GM12878 (cell line): ENCODE results near the gene CCDC170. TPM values are rescaled to one million over a fixed set of nuclear protein-coding genes. Genes with fewer than 3 reads are reported as not detected.

Experiments used
- ATAC-seq: fragments of 200-7000 bp; cut with Tn5 transposase; 3 replicates; pipeline ENCODE4 v1.9.1; 2020; ENCODE audit warnings: mild to moderate bottlenecking, moderate library complexity
- BruUV-seq: library from RNA; stranded (reverse); fragments of 400-500 nt; replicated peaks from 2 replicates; lab custom pipeline; 2021; lab: Mats Ljungman, UMichigan
- CTCF ChIA-PET: fragments of 300-600 bp; sonication (Branson Sonifier 250); formaldehyde crosslinking; extraction: SDS; loops from one replicate; lab custom pipeline; 2021; ENCODE audit warnings: inconsistent platforms; lab: Yijun Ruan, JAX
- POLR2A ChIA-PET: fragments of 350-600 bp; formaldehyde crosslinking; extraction: SDS; loops from one replicate; lab custom pipeline; 2021; ENCODE audit warnings: inconsistent platforms; lab: Charles Lee
- RAD21 ChIA-PET: fragments of 300-600 bp; sonication (Branson Sonifier 250); formaldehyde crosslinking; loops from one replicate; lab custom pipeline; 2023; ENCODE audit warnings: antibody characterized with exemption; ENCODE audit not compliant: unreplicated experiment; lab: Charles Lee
- SMC1A ChIA-PET: fragments of 300-600 bp; sonication (Branson Sonifier 250); formaldehyde crosslinking; loops from one replicate; lab custom pipeline; 2023; ENCODE audit not compliant: unreplicated experiment, uncharacterized antibody; lab: Charles Lee
- DNase-seq: peaks from one replicate; pipeline ENCODE4 v3.0.0-alpha.2; 2011; ENCODE audit warnings: low read depth, low spot score
- FAIRE-seq: peaks from 3 replicates; lab custom pipeline; 2011; peaks lifted over from hg19 to GRCh38; lab: Jason Lieb, UNC
- H2AFZ ChIP-seq: 2 replicates; pipeline ENCODE4 v1.6.0; 2011; ENCODE audit warnings: low read depth, low read length, control low read depth; ENCODE audit not compliant: control insufficient read depth
- H3K27ac ChIP-seq: 2 replicates; pipeline ENCODE4 v1.5.1; 2011; ENCODE audit warnings: control low read depth; ENCODE audit not compliant: control insufficient read depth, insufficient read depth
- H3K27me3 ChIP-seq, 2 experiments: replicated peaks in 1 of 2; 2 replicates each; pipeline versions ENCODE4 v1.6.0 to v1.6.1; 2011; ENCODE audit warnings: low read length in 1 of 2; ENCODE audit not compliant: control insufficient read depth in 2 of 2, insufficient read depth in 2 of 2
- H3K36me3 ChIP-seq, 2 experiments: 2 replicates each; pipeline ENCODE4 v1.5.1; 2011; ENCODE audit warnings: low read length in 1 of 2; ENCODE audit not compliant: control insufficient read depth in 2 of 2, insufficient read depth in 2 of 2
- H3K4me1 ChIP-seq: 2 replicates; pipeline ENCODE4 v1.6.1; 2011; ENCODE audit warnings: mild to moderate bottlenecking, low read length, moderate library complexity, mixed read lengths; ENCODE audit not compliant: control insufficient read depth, insufficient read depth
- H3K4me2 ChIP-seq: 2 replicates; pipeline ENCODE4 v1.6.0; 2011; ENCODE audit warnings: control low read depth; ENCODE audit not compliant: control insufficient read depth, insufficient read depth
- H3K4me3 ChIP-seq: fragments of 200-600 bp; sonication (generic); 2 replicates; pipeline ENCODE4 v1.5.1; 2016
- H3K79me2 ChIP-seq: 2 replicates; pipeline ENCODE4 v1.6.0; 2011; ENCODE audit warnings: low read length; ENCODE audit not compliant: control insufficient read depth, insufficient read depth
- H3K9ac ChIP-seq: 2 replicates; pipeline ENCODE4 v1.8.0; 2011; ENCODE audit warnings: low read length, control low read depth, mixed read lengths; ENCODE audit not compliant: control insufficient read depth, insufficient read depth
- H3K9me3 ChIP-seq: replicated peaks from 3 replicates; pipeline ENCODE4 v1.5.1; 2011; ENCODE audit warnings: mild to moderate bottlenecking, low read length; ENCODE audit not compliant: control insufficient read depth, insufficient read depth
- H4K20me1 ChIP-seq: 2 replicates; pipeline ENCODE4 v1.6.0; 2011; ENCODE audit not compliant: control insufficient read depth, insufficient read depth
- BCLAF1 ChIP-seq: fragments of 450-650 bp; IDR thresholded peaks from 2 replicates; pipeline ENCODE4 v1.6.1; 2017; ENCODE audit warnings: antibody characterized with exemption, mild to moderate bottlenecking, moderate library complexity
- CBX5 ChIP-seq: sonication (generic); IDR thresholded peaks from 2 replicates; pipeline ENCODE4 v1.6.1; 2016; ENCODE audit warnings: low read depth, moderate library complexity, mild to moderate bottlenecking, inconsistent platforms
- CHD1 ChIP-seq: IDR thresholded peaks from 2 replicates; pipeline ENCODE4 v1.6.1; 2012; ENCODE audit warnings: low read depth, low read length, improper control_type of control experiment
- EGR1 ChIP-seq, 2 experiments: IDR thresholded peaks; 1 replicate in 1 of 2; 2 replicates in 1 of 2; pipeline ENCODE4 v1.6.1; 2011 to 2012; ENCODE audit warnings: low read depth in 2 of 2, low read length in 2 of 2, borderline replicate concordance in 1 of 2, mild to moderate bottlenecking in 1 of 2, moderate library complexity in 1 of 2
- NFXL1 ChIP-seq: fragments of 450-650 bp; IDR thresholded peaks from 2 replicates; pipeline ENCODE4 v1.6.1; 2017; ENCODE audit warnings: antibody characterized with exemption, mild to moderate bottlenecking, borderline replicate concordance
- NRF1 ChIP-seq: conservative IDR thresholded peaks from 2 replicates; pipeline ENCODE4 v1.6.1; 2011; ENCODE audit warnings: mild to moderate bottlenecking, low read depth, low read length, improper control_type of control experiment
- PML ChIP-seq: IDR thresholded peaks from 2 replicates; pipeline ENCODE4 v1.6.1; 2012; ENCODE audit warnings: low read length, inconsistent platforms
- WGBS: methylation state at CpG from one replicate; pipeline ENCODE4 v1.1.6; 2016; ENCODE audit warnings: low lambda C conversion rate; ENCODE audit not compliant: insufficient replicate concordance, insufficient coverage; ENCODE audit errors: missing lambda C conversion rate; 5-methylcytosine and 5-hydroxymethylcytosine counted together
- in situ Hi-C: fragments of 300-500 bp; cut with MboI; formaldehyde crosslinking; loops from 9 replicates; pipeline ENCODE4 v1.14.3; 2018; ENCODE audit warnings: mixed read lengths
- intact Hi-C: fragments of 100-400 bp; cut with micrococcal nuclease; formaldehyde crosslinking; loops from one replicate; pipeline ENCODE4 v1.14.2; 2022; ENCODE audit not compliant: unreplicated experiment
- polyA plus RNA-seq, 11 experiments: library from polyadenylated mRNA; depleted of rRNA in 4 of 11; unstranded in 6 of 11; stranded (reverse) in 5 of 11; fragments of >200 nt; fragmentation: Nextera tagmentation in 4 of 11; fragmentation: Illumina TruSeq in 1 of 11; extraction: Ambion mirVana in 4 of 11; extraction: Trizol in 1 of 11; gene quantifications; 1 replicate in 1 of 11; 2 replicates in 10 of 11; pipeline versions ENCODE4 v1.2.1 to v1.2.3, GENCODE V29; 2011 to 2016; ENCODE audit warnings: inconsistent platforms in 2 of 11, missing spikeins in 2 of 11, low read depth in 1 of 11
- total RNA-seq, 4 experiments: library from RNA; depleted of rRNA in 3 of 4; stranded (reverse); fragments of >200 nt in 3 of 4; fragmentation: Illumina TruSeq in 1 of 4; extraction: Trizol in 1 of 4; gene quantifications; 2 replicates each; pipeline versions ENCODE4 v1.2.1 to v1.2.3, GENCODE V29; 2013 to 2021
- TF ChIP-seq, protein P1 (sequence below): fragments of 450-650 bp; IDR thresholded peaks from 2 replicates; pipeline ENCODE4 v1.6.1; 2017; ENCODE audit warnings: mild to moderate bottlenecking, moderate library complexity
- TF ChIP-seq, protein P2 (sequence below): fragments of 150-350 bp; IDR thresholded peaks from 2 replicates; pipeline ENCODE4 v1.6.1; 2016; ENCODE audit warnings: low read depth, low read length

The CCDC170 gene
- total and polyA plus RNA-seq, 10 of the 15 experiments (the other 5 are each of a cell fraction or from before 2014, with no cell fraction given), result not detected

DNA sequence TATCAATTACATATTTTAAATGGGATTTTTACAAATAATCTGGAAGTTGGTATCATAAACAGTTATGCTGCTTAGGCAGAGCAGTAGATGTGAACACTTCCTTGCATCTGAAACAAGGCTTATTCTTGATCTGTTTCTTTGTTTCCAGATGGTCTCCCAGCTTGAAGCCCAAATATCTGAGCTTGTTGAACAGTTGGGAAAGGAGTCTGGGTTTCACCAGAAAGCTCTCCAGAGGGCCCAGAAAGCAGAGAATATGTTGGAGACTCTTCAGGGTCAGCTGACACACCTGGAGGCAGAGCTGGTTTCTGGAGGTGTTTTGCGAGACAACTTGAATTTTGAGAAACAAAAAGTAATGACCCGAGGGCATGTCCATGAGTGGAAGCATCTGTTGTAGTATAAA, 91.9 kb downstream of the CCDC170 start:
- no peak for FAIRE-seq
- ChIA-PET SMC1A (interaction anchor here (1.0 to 1.1 kb wide), 2 partner anchors 12 to 19 kb away, joined by 4 read pairs; no protein-coding TSS in a partner anchor), CTCF (no interaction called here)
- TF ChIP-seq, protein P1, sequence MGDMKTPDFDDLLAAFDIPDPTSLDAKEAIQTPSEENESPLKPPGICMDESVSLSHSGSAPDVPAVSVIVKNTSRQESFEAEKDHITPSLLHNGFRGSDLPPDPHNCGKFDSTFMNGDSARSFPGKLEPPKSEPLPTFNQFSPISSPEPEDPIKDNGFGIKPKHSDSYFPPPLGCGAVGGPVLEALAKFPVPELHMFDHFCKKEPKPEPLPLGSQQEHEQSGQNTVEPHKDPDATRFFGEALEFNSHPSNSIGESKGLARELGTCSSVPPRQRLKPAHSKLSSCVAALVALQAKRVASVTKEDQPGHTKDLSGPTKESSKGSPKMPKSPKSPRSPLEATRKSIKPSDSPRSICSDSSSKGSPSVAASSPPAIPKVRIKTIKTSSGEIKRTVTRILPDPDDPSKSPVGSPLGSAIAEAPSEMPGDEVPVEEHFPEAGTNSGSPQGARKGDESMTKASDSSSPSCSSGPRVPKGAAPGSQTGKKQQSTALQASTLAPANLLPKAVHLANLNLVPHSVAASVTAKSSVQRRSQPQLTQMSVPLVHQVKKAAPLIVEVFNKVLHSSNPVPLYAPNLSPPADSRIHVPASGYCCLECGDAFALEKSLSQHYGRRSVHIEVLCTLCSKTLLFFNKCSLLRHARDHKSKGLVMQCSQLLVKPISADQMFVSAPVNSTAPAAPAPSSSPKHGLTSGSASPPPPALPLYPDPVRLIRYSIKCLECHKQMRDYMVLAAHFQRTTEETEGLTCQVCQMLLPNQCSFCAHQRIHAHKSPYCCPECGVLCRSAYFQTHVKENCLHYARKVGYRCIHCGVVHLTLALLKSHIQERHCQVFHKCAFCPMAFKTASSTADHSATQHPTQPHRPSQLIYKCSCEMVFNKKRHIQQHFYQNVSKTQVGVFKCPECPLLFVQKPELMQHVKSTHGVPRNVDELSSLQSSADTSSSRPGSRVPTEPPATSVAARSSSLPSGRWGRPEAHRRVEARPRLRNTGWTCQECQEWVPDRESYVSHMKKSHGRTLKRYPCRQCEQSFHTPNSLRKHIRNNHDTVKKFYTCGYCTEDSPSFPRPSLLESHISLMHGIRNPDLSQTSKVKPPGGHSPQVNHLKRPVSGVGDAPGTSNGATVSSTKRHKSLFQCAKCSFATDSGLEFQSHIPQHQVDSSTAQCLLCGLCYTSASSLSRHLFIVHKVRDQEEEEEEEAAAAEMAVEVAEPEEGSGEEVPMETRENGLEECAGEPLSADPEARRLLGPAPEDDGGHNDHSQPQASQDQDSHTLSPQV, result no peak
- TF ChIP-seq BCLAF1, result no peak
- TF ChIP-seq NRF1, result no peak
- TF ChIP-seq PML, result no peak
- TF ChIP-seq, protein P2, sequence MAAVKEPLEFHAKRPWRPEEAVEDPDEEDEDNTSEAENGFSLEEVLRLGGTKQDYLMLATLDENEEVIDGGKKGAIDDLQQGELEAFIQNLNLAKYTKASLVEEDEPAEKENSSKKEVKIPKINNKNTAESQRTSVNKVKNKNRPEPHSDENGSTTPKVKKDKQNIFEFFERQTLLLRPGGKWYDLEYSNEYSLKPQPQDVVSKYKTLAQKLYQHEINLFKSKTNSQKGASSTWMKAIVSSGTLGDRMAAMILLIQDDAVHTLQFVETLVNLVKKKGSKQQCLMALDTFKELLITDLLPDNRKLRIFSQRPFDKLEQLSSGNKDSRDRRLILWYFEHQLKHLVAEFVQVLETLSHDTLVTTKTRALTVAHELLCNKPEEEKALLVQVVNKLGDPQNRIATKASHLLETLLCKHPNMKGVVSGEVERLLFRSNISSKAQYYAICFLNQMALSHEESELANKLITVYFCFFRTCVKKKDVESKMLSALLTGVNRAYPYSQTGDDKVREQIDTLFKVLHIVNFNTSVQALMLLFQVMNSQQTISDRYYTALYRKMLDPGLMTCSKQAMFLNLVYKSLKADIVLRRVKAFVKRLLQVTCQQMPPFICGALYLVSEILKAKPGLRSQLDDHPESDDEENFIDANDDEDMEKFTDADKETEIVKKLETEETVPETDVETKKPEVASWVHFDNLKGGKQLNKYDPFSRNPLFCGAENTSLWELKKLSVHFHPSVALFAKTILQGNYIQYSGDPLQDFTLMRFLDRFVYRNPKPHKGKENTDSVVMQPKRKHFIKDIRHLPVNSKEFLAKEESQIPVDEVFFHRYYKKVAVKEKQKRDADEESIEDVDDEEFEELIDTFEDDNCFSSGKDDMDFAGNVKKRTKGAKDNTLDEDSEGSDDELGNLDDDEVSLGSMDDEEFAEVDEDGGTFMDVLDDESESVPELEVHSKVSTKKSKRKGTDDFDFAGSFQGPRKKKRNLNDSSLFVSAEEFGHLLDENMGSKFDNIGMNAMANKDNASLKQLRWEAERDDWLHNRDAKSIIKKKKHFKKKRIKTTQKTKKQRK, result no peak
- TF ChIP-seq CBX5, result no peak
- TF ChIP-seq CHD1, result no peak
- no peak for TF ChIP-seq NFXL1
- no peak for TF ChIP-seq EGR1 (IDR thresholded peaks at IDR 0.05; ENCODE audit: borderline replicate concordance in 1 of 2, low read depth in 2 of 2, low read length in 2 of 2)

More for the DNA sequence above, 91.9 kb downstream of the CCDC170 start:
- no peaks in the 10 kb centered on the region for H3K36me3 ChIP-seq
- H3K4me3 ChIP-seq, result no peak overlapping the region
- no peaks in the 10 kb centered on the region for H4K20me1 ChIP-seq
- POLR2A ChIA-PET, result no interaction called here
- no peak for ATAC-seq
- intact Hi-C loops (no loop called here), in situ Hi-C loops (no loop called here)
- no peaks in the 10 kb centered on the region for H3K4me1 ChIP-seq
- H3K4me2 ChIP-seq, result no peak overlapping the region
- H3K79me2 ChIP-seq, result no peaks in the 10 kb centered on the region
- WGBS, result 48% methylated on average over 2 of the region's 2 CpGs
- RAD21 ChIA-PET, result no interaction called here
- no peak overlapping the region for H3K9ac ChIP-seq
- H2AFZ ChIP-seq, result no peak overlapping the region
- no peaks in the 10 kb centered on the region for H3K9me3 ChIP-seq
- H3K27me3 ChIP-seq, result no peaks in the 10 kb centered on the region
- BruUV-seq, result no TSS peak
- no peak overlapping the region for H3K27ac ChIP-seq
- no peak for DNase-seq
